GM23338 (cell line): ENCODE data around the gene NGB. TPM values are rescaled to one million over a fixed set of nuclear protein-coding genes. Genes with fewer than 3 reads are reported as not detected.

Experiments used
- ATAC-seq: fragments of 200-7000 bp; cut with Tn5 transposase; 3 replicates; pipeline ENCODE4 v1.9.1; 2020
- DNase-seq: peaks from one replicate; pipeline ENCODE4 v3.0.0-alpha.2; 2015; ENCODE audit warnings: low spot score
- H2AFZ ChIP-seq: fragments of 200-600 bp; sonication (generic); 2 replicates; pipeline ENCODE4 v1.8.0; 2016; ENCODE audit warnings: antibody characterized with exemption, mild to moderate bottlenecking, moderate library complexity
- H3F3A ChIP-seq: fragments of 200-600 bp; sonication (generic); replicated peaks from 2 replicates; pipeline ENCODE4 v1.8.0; 2017; ENCODE audit warnings: antibody characterized with exemption, mixed run types, low read depth
- H3K27ac ChIP-seq: fragments of 200-600 bp; sonication (generic); 2 replicates; pipeline ENCODE4 v1.6.1; 2016; ENCODE audit warnings: low read depth
- H3K27me3 ChIP-seq: fragments of 200-600 bp; sonication (generic); 2 replicates; pipeline ENCODE4 v1.8.0; 2016; ENCODE audit warnings: mild to moderate bottlenecking, mixed run types, moderate library complexity; ENCODE audit not compliant: insufficient read depth
- H3K36me3 ChIP-seq: fragments of 200-600 bp; sonication (generic); 2 replicates; pipeline ENCODE4 v1.8.0; 2016; ENCODE audit warnings: mild to moderate bottlenecking; ENCODE audit not compliant: insufficient read depth
- H3K4me1 ChIP-seq: fragments of 200-600 bp; sonication (generic); 2 replicates; pipeline ENCODE4 v1.8.0; 2016; ENCODE audit warnings: mild to moderate bottlenecking, moderate library complexity; ENCODE audit not compliant: insufficient read depth
- H3K4me2 ChIP-seq: fragments of 200-600 bp; sonication (generic); 2 replicates; pipeline ENCODE4 v1.7.1; 2017; ENCODE audit warnings: mixed run types
- H3K4me3 ChIP-seq: fragments of 200-600 bp; sonication (generic); 2 replicates; pipeline ENCODE4 v1.6.1; 2016; ENCODE audit warnings: mixed run types
- H3K79me2 ChIP-seq: fragments of 200-600 bp; sonication (generic); replicated peaks from 2 replicates; pipeline ENCODE4 v1.8.0; 2017; ENCODE audit warnings: mild to moderate bottlenecking; ENCODE audit not compliant: insufficient read depth
- H3K9me2 ChIP-seq: fragments of 200-600 bp; sonication (generic); 2 replicates; pipeline ENCODE4 v1.8.0; 2017; ENCODE audit not compliant: insufficient read depth
- H4K20me1 ChIP-seq: fragments of 200-600 bp; sonication (generic); replicated peaks from 2 replicates; pipeline ENCODE4 v1.8.0; 2017; ENCODE audit warnings: mild to moderate bottlenecking; ENCODE audit not compliant: insufficient read depth
- H3K27ac Mint-ChIP-seq: 2 replicates; pipeline ENCODE4 v1.8.0; 2020; ENCODE audit warnings: inconsistent platforms, mild to moderate bottlenecking, moderate library complexity, mixed read lengths
- H3K27me3 Mint-ChIP-seq: 3 replicates; pipeline ENCODE4 v1.8.0; 2022; ENCODE audit warnings: low read depth, mild to moderate bottlenecking, moderate library complexity, mixed read lengths, inconsistent platforms; ENCODE audit not compliant: insufficient read depth, poor library complexity
- H3K36me3 Mint-ChIP-seq: 3 replicates; pipeline ENCODE4 v1.8.0; 2021; ENCODE audit warnings: low read depth, mild to moderate bottlenecking, inconsistent platforms, moderate library complexity, mixed read lengths
- H3K4me1 Mint-ChIP-seq: 3 replicates; pipeline ENCODE4 v1.8.0; 2020; ENCODE audit warnings: mild to moderate bottlenecking, inconsistent platforms, mixed read lengths
- H3K4me3 Mint-ChIP-seq: 3 replicates; pipeline ENCODE4 v1.8.0; 2021; ENCODE audit warnings: moderate library complexity, mild to moderate bottlenecking, inconsistent platforms, mixed read lengths
- H3K9me3 Mint-ChIP-seq: 3 replicates; pipeline ENCODE4 v1.8.0; 2020; ENCODE audit warnings: moderate library complexity, mild to moderate bottlenecking, inconsistent platforms, mixed read lengths
- CREB1 ChIP-seq: fragments of 250-450 bp; sonication (Bioruptor Pico); IDR thresholded peaks from 2 replicates; pipeline ENCODE4 v1.5.0; 2020; ENCODE audit warnings: low read depth, mild to moderate bottlenecking, moderate library complexity
- EZH2 ChIP-seq: fragments of 200-600 bp; sonication (generic); IDR thresholded peaks from one replicate; pipeline ENCODE4 v1.8.0; 2017; ENCODE audit warnings: antibody characterized with exemption, mild to moderate bottlenecking, low read depth; ENCODE audit not compliant: unreplicated experiment
- EZH2phosphoT487 ChIP-seq: fragments of 200-600 bp; sonication (generic); IDR thresholded peaks from one replicate; pipeline ENCODE4 v1.8.1; 2018; ENCODE audit warnings: antibody characterized with exemption; ENCODE audit not compliant: unreplicated experiment
- JUNB ChIP-seq: IDR thresholded peaks from one replicate; pipeline ENCODE4 v1.6.1; 2016; ENCODE audit warnings: antibody characterized with exemption; ENCODE audit not compliant: unreplicated experiment
- POLR2AphosphoS5 ChIP-seq: IDR thresholded peaks from 2 replicates; pipeline ENCODE4 v1.6.1; 2016; ENCODE audit warnings: antibody characterized with exemption, low read depth
- STAT1 ChIP-seq: IDR thresholded peaks from one replicate; pipeline ENCODE4 v1.6.1; 2016; ENCODE audit warnings: antibody characterized with exemption; ENCODE audit not compliant: unreplicated experiment
- ZNF114 ChIP-seq: fragments of 250-450 bp; sonication (Bioruptor Pico); IDR thresholded peaks from 2 replicates; pipeline ENCODE4 v1.5.0; 2020; ENCODE audit warnings: mild to moderate bottlenecking, moderate library complexity
- ZNF331 ChIP-seq: fragments of 250-450 bp; sonication (Bioruptor Pico); IDR thresholded peaks from 2 replicates; pipeline ENCODE4 v1.5.0; 2020; ENCODE audit warnings: low read depth, mild to moderate bottlenecking, moderate library complexity
- polyA plus RNA-seq: library from polyadenylated mRNA; unstranded; fragments of >200 nt; fragmentation: Nextera tagmentation; extraction: Ambion mirVana; gene quantifications from 2 replicates; pipeline ENCODE4 v1.2.1, GENCODE V29; 2016
- total RNA-seq: library from RNA; depleted of rRNA; stranded (reverse); fragments of >200 nt; shearing (Covaris generic); gene quantifications from 2 replicates; pipeline ENCODE4 v1.2.3, GENCODE V29; 2014
- TF ChIP-seq, protein P1 (sequence below): IDR thresholded peaks from one replicate; pipeline ENCODE4 v1.6.1; 2018; ENCODE audit warnings: antibody characterized with exemption; ENCODE audit not compliant: unreplicated experiment
- TF ChIP-seq, protein P2 (sequence below): fragments of 250-450 bp; sonication (Bioruptor Pico); IDR thresholded peaks from 2 replicates; pipeline ENCODE4 v1.5.0; 2020; ENCODE audit warnings: mild to moderate bottlenecking, moderate library complexity

Gene NGB
- total and polyA plus RNA-seq, 2 experiments from 2014 or later, result 0.21 to 1.0 TPM

GRCh38 chr14:77249286-77249685 lies 21.7 kb downstream of the NGB start:
- Mint-ChIP-seq H3K27ac (no peak overlapping the region), H3K36me3 (no peaks in the 10 kb centered on the region), H3K4me1 (no peaks in the 10 kb centered on the region), H3K4me3 (no peak overlapping the region), H3K9me3 (no peaks in the 10 kb centered on the region), H3K27me3 (peaks cover 13% of the 10 kb centered on the region)
- ATAC-seq (no peak), DNase-seq (no peak)
- H2AFZ ChIP-seq, result no peak overlapping the region
- H3K36me3 ChIP-seq, result no peaks in the 10 kb centered on the region
- H3K27me3 ChIP-seq, result no peaks in the 10 kb centered on the region
- no peak overlapping the region for H3K4me2 ChIP-seq
- no peaks in the 10 kb centered on the region; the same call in 1 of the 2 replicates for H4K20me1 ChIP-seq
- no peaks in the 10 kb centered on the region for H3K79me2 ChIP-seq
- H3K4me1 ChIP-seq, result no peaks in the 10 kb centered on the region
- no peak overlapping the region for H3K4me3 ChIP-seq
- no peaks in the 10 kb centered on the region for H3F3A ChIP-seq
- no peak for TF ChIP-seq STAT1
- TF ChIP-seq, protein P1, sequence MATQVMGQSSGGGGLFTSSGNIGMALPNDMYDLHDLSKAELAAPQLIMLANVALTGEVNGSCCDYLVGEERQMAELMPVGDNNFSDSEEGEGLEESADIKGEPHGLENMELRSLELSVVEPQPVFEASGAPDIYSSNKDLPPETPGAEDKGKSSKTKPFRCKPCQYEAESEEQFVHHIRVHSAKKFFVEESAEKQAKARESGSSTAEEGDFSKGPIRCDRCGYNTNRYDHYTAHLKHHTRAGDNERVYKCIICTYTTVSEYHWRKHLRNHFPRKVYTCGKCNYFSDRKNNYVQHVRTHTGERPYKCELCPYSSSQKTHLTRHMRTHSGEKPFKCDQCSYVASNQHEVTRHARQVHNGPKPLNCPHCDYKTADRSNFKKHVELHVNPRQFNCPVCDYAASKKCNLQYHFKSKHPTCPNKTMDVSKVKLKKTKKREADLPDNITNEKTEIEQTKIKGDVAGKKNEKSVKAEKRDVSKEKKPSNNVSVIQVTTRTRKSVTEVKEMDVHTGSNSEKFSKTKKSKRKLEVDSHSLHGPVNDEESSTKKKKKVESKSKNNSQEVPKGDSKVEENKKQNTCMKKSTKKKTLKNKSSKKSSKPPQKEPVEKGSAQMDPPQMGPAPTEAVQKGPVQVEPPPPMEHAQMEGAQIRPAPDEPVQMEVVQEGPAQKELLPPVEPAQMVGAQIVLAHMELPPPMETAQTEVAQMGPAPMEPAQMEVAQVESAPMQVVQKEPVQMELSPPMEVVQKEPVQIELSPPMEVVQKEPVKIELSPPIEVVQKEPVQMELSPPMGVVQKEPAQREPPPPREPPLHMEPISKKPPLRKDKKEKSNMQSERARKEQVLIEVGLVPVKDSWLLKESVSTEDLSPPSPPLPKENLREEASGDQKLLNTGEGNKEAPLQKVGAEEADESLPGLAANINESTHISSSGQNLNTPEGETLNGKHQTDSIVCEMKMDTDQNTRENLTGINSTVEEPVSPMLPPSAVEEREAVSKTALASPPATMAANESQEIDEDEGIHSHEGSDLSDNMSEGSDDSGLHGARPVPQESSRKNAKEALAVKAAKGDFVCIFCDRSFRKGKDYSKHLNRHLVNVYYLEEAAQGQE, result no peak
- no peak for TF ChIP-seq EZH2
- no peak for TF ChIP-seq ZNF331
- TF ChIP-seq JUNB, result no peak
- no peak for TF ChIP-seq POLR2AphosphoS5
- no peak for TF ChIP-seq CREB1 (CRISPR knock-in tag)
- no peak for TF ChIP-seq ZNF114
- no peak for TF ChIP-seq EZH2phosphoT487
- TF ChIP-seq, protein P2, sequence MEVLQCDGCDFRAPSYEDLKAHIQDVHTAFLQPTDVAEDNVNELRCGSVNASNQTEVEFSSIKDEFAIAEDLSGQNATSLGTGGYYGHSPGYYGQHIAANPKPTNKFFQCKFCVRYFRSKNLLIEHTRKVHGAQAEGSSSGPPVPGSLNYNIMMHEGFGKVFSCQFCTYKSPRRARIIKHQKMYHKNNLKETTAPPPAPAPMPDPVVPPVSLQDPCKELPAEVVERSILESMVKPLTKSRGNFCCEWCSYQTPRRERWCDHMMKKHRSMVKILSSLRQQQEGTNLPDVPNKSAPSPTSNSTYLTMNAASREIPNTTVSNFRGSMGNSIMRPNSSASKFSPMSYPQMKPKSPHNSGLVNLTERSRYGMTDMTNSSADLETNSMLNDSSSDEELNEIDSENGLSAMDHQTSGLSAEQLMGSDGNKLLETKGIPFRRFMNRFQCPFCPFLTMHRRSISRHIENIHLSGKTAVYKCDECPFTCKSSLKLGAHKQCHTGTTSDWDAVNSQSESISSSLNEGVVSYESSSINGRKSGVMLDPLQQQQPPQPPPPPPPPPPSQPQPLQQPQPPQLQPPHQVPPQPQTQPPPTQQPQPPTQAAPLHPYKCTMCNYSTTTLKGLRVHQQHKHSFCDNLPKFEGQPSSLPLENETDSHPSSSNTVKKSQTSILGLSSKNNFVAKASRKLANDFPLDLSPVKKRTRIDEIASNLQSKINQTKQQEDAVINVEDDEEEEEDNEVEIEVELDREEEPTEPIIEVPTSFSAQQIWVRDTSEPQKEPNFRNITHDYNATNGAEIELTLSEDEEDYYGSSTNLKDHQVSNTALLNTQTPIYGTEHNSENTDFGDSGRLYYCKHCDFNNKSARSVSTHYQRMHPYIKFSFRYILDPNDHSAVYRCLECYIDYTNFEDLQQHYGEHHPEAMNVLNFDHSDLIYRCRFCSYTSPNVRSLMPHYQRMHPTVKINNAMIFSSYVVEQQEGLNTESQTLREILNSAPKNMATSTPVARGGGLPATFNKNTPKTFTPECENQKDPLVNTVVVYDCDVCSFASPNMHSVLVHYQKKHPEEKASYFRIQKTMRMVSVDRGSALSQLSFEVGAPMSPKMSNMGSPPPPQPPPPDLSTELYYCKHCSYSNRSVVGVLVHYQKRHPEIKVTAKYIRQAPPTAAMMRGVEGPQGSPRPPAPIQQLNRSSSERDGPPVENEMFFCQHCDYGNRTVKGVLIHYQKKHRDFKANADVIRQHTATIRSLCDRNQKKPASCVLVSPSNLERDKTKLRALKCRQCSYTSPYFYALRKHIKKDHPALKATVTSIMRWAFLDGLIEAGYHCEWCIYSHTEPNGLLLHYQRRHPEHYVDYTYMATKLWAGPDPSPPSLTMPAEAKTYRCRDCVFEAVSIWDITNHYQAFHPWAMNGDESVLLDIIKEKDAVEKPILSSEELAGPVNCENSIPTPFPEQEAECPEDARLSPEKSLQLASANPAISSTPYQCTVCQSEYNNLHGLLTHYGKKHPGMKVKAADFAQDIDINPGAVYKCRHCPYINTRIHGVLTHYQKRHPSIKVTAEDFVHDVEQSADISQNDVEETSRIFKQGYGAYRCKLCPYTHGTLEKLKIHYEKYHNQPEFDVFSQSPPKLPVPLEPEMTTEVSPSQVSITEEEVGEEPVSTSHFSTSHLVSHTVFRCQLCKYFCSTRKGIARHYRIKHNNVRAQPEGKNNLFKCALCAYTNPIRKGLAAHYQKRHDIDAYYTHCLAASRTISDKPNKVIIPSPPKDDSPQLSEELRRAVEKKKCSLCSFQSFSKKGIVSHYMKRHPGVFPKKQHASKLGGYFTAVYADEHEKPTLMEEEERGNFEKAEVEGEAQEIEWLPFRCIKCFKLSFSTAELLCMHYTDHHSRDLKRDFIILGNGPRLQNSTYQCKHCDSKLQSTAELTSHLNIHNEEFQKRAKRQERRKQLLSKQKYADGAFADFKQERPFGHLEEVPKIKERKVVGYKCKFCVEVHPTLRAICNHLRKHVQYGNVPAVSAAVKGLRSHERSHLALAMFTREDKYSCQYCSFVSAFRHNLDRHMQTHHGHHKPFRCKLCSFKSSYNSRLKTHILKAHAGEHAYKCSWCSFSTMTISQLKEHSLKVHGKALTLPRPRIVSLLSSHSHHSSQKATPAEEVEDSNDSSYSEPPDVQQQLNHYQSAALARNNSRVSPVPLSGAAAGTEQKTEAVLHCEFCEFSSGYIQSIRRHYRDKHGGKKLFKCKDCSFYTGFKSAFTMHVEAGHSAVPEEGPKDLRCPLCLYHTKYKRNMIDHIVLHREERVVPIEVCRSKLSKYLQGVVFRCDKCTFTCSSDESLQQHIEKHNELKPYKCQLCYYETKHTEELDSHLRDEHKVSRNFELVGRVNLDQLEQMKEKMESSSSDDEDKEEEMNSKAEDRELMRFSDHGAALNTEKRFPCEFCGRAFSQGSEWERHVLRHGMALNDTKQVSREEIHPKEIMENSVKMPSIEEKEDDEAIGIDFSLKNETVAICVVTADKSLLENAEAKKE (CRISPR knock-in tag), result no peak
- no peaks in the 10 kb centered on the region for H3K9me2 ChIP-seq
- no peak overlapping the region for H3K27ac ChIP-seq
